Mesodermal cell (in vitro differentiated cells): ENCODE results near the gene ITGAX. TPM values are rescaled to one million over a fixed set of nuclear protein-coding genes. Genes with fewer than 3 reads are reported as not detected.
"Not testable (repeated sequence)": the region's sequence is repeated elsewhere in the genome, so short reads cannot be mapped to it uniquely, and the experiment has no call there.

Source experiments
- H3K27ac ChIP-seq: 2 replicates; pipeline ENCODE4 v1.7.0; 2013; ENCODE audit warnings: mild to moderate bottlenecking, low read depth, low read length, moderate library complexity; ENCODE audit not compliant: severe bottlenecking
- H3K36me3 ChIP-seq: 2 replicates; pipeline ENCODE4 v1.7.1; 2013; ENCODE audit warnings: mild to moderate bottlenecking, low read length, moderate library complexity; ENCODE audit not compliant: control insufficient read depth, insufficient read depth
- H3K4me1 ChIP-seq: one replicate; pipeline ENCODE4 v1.7.1; 2013; ENCODE audit warnings: mild to moderate bottlenecking, low read length; ENCODE audit not compliant: insufficient read depth, control insufficient read depth, poor library complexity, severe bottlenecking
- H3K4me3 ChIP-seq: 2 replicates; pipeline ENCODE4 v1.7.0; 2013; ENCODE audit warnings: low read length, control low read depth, mild to moderate bottlenecking; ENCODE audit not compliant: insufficient read depth, poor library complexity, severe bottlenecking; ENCODE audit errors: extremely low read depth
- H3K9me3 ChIP-seq: 2 replicates; pipeline ENCODE4 v1.7.1; 2013; ENCODE audit warnings: mild to moderate bottlenecking, low read length, moderate library complexity; ENCODE audit not compliant: control insufficient read depth
- WGBS, 2 experiments: methylation state at CpG; one replicate each; pipeline ENCODE4 v1.1.5; 2013; ENCODE audit warnings: missing lambda C conversion rate in 2 of 2; ENCODE audit not compliant: insufficient coverage in 2 of 2; 5-methylcytosine and 5-hydroxymethylcytosine counted together
- polyA plus RNA-seq, 2 experiments: library from polyadenylated mRNA; stranded (reverse); fragments of 50-300 nt; gene quantifications; one replicate each; pipeline ENCODE4 v1.2.3, GENCODE V29; 2013

ITGAX gene
- polyA plus RNA-seq (2013, experiment 1 of 2): 0.55 TPM
- polyA plus RNA-seq (2013, experiment 2 of 2): 0.56 TPM

GRCh38 chr16:31354394-31355291, at the start of gene ITGAX:
Gene ITGAX (plus strand): TSS chr16:31355176. CDS start chr16:31355255, 79 bp downstream.
- Histone ChIP-seq H3K27ac (no peak within 1 kb of the TSS), H3K36me3 (no peaks in the 10 kb centered on the region), H3K9me3 (no peaks in the 10 kb centered on the region), H3K4me1 (peaks cover 3% of the 10 kb centered on the region), H3K4me3 (no peak within 1 kb of the TSS)
- WGBS, 2 experiments: 54 to 58% methylated on average over 4 to 7 of the region's 10 CpGs

GRCh38 chr16:31305219-31305618, 49.8 kb upstream of the ITGAX start:
- Histone ChIP-seq H3K36me3 (no peaks in the 10 kb centered on the region), H3K4me1 (no peaks in the 10 kb centered on the region), H3K4me3 (no peak overlapping the region), H3K27ac (no peak overlapping the region), H3K9me3 (no peaks in the 10 kb centered on the region)

- H3K27ac ChIP-seq, H3K36me3 ChIP-seq, H3K4me3 ChIP-seq, H3K9me3 ChIP-seq, H3K4me1 ChIP-seq: not testable (repeated sequence)
- WGBS, 2 experiments: no CpG with 5 or more reads among the region's 3 CpGs
Observed at GRCh38 chr16:31308381-31308780, 46.6 kb upstream of the ITGAX start.

GRCh38 chr16:31322500-31322899, 32.5 kb upstream of the ITGAX start:
- Histone ChIP-seq H3K27ac (no peak overlapping the region), H3K4me3 (no peak overlapping the region), H3K36me3 (no peaks in the 10 kb centered on the region), H3K4me1 (no peaks in the 10 kb centered on the region), H3K9me3 (peaks cover 16% of the 10 kb centered on the region)
- WGBS, 2 experiments: 100% methylated on average over 1 of the region's 1 CpG; no CpG with 5 or more reads in 1 of the 2 experiments

- Histone ChIP-seq H3K4me3 (no peak overlapping the region), H3K9me3 (peaks cover 16% of the 10 kb centered on the region), H3K27ac (no peak overlapping the region), H3K36me3 (no peaks in the 10 kb centered on the region), H3K4me1 (no peaks in the 10 kb centered on the region)
- 91 to 97% methylated on average over 10 of the region's 10 CpGs for WGBS, 2 experiments
Observed at GRCh38 chr16:31323959-31324629, 30.9 kb upstream of the ITGAX start.

- Histone ChIP-seq H3K9me3 (peaks cover 16% of the 10 kb centered on the region), H3K36me3 (no peaks in the 10 kb centered on the region), H3K4me3 (no peak overlapping the region), H3K27ac (no peak overlapping the region), H3K4me1 (no peaks in the 10 kb centered on the region)
- WGBS, 2 experiments: 80 to 81% methylated on average over 9 to 12 of the region's 16 CpGs
Observed at GRCh38 chr16:31325171-31325570, 29.8 kb upstream of the ITGAX start.

GRCh38 chr16:31327646-31328225, 27.2 kb upstream of the ITGAX start:
- 54 to 62% methylated on average over 7 to 9 of the region's 10 CpGs for WGBS, 2 experiments
- H3K4me1 ChIP-seq: no peaks in the 10 kb centered on the region
- H3K27ac ChIP-seq: no peak overlapping the region
- H3K4me3 ChIP-seq: no peak overlapping the region
- peaks cover under 1% of the 10 kb centered on the region for H3K9me3 ChIP-seq
- no peaks in the 10 kb centered on the region for H3K36me3 ChIP-seq

GRCh38 chr16:31328322-31329052, 26.5 kb upstream of the ITGAX start:
- no peak overlapping the region for H3K27ac ChIP-seq
- H3K4me3 ChIP-seq: no peak overlapping the region
- H3K9me3 ChIP-seq: no peaks in the 10 kb centered on the region
- WGBS, 2 experiments: 79 to 81% methylated on average over 8 to 10 of the region's 12 CpGs
- no peaks in the 10 kb centered on the region for H3K36me3 ChIP-seq
- no peaks in the 10 kb centered on the region for H3K4me1 ChIP-seq

- 76 to 84% methylated on average over 29 to 30 of the region's 39 CpGs for WGBS, 2 experiments
- Histone ChIP-seq H3K4me3 (no peak overlapping the region), H3K27ac (no peak overlapping the region), H3K36me3 (no peaks in the 10 kb centered on the region), H3K4me1 (peaks cover 3% of the 10 kb centered on the region), H3K9me3 (no peaks in the 10 kb centered on the region)
Observed at GRCh38 chr16:31329671-31330552, 25.1 kb upstream of the ITGAX start.

GRCh38 chr16:31330553-31330890, 24.5 kb upstream of the ITGAX start:
- WGBS, 2 experiments: 83 to 84% methylated on average over 8 of the region's 8 CpGs
- H3K36me3 ChIP-seq: no peaks in the 10 kb centered on the region
- H3K27ac ChIP-seq: no peak overlapping the region
- H3K4me1 ChIP-seq: peaks cover 5% of the 10 kb centered on the region
- no peak overlapping the region for H3K4me3 ChIP-seq
- H3K9me3 ChIP-seq: no peaks in the 10 kb centered on the region
